PC-9 (cell line): ENCODE results near the gene KCNK17.

Experiments used
- CTCF ChIP-seq: fragments of 200-600 bp; sonication (generic); conservative IDR thresholded peaks from 2 replicates; pipeline ENCODE4 v1.6.1; 2017; ENCODE audit warnings: mixed run types, antibody characterized with exemption, mild to moderate bottlenecking, moderate library complexity
- EZH2 ChIP-seq: fragments of 200-600 bp; sonication (generic); IDR thresholded peaks from 2 replicates; pipeline ENCODE4 v1.8.0; 2017; ENCODE audit warnings: antibody characterized with exemption, low read depth

- TF ChIP-seq EZH2 (no peak), CTCF (no peak)
These were observed 13.8 kb upstream of the KCNK17 start for GRCh38 chr6:39328066-39328465.
